Amygdala (tissue), 56 donors: Measurements from ENCODE around the gene GPR37.

Experiments used
- DNase-seq, 56 donors: peaks; one replicate each; lab custom pipeline; 2025; lab: John Stamatoyannopoulos, UW

GPR37 gene

GRCh38 chr7:124737760-124738300, 27.8 kb downstream of the GPR37 start:
- no peak for DNase-seq

- DNase-seq: no peak
Measured at GRCh38 chr7:124728610-124729009, 37.0 kb downstream of the GPR37 start.

GRCh38 chr7:124724507-124725192, 40.9 kb downstream of the GPR37 start:
- DNase-seq: peak in 31 of 56 donors; percentile 4 to 81 (median 39)

- no peak for DNase-seq
Measured at GRCh38 chr7:124724079-124724478, 41.5 kb downstream of the GPR37 start.

- no peak for DNase-seq
Measured at GRCh38 chr7:124723012-124723411, 42.6 kb downstream of the GPR37 start.

- DNase-seq: no peak
Measured at GRCh38 chr7:124722292-124722691, 43.3 kb downstream of the GPR37 start.

GRCh38 chr7:124720195-124720594, 45.4 kb downstream of the GPR37 start:
- no peak for DNase-seq

GRCh38 chr7:124718032-124718766, 47.4 kb downstream of the GPR37 start:
- no peak for DNase-seq

GRCh38 chr7:124716894-124717293, 48.7 kb downstream of the GPR37 start:
- no peak for DNase-seq

- no peak for DNase-seq
Measured at GRCh38 chr7:124713086-124713485, 52.5 kb downstream of the GPR37 start.

- DNase-seq: no peak
Measured at GRCh38 chr7:124712017-124712416, 53.6 kb downstream of the GPR37 start.

- no peak for DNase-seq
Measured at GRCh38 chr7:124702385-124702784, 63.2 kb downstream of the GPR37 start.

GRCh38 chr7:124701955-124702354, 63.6 kb downstream of the GPR37 start:
- DNase-seq: peak in 20 of 56 donors; percentile 7 to 72 (median 14)

- no peak for DNase-seq
Measured at GRCh38 chr7:124700655-124701054, 64.9 kb downstream of the GPR37 start.

- no peak for DNase-seq
Measured at GRCh38 chr7:124698964-124699363, 66.6 kb downstream of the GPR37 start.

- no peak for DNase-seq
Measured at GRCh38 chr7:124697746-124698145, 67.8 kb downstream of the GPR37 start.
